ENCODE results near the gene SH2B3.

DNA sequence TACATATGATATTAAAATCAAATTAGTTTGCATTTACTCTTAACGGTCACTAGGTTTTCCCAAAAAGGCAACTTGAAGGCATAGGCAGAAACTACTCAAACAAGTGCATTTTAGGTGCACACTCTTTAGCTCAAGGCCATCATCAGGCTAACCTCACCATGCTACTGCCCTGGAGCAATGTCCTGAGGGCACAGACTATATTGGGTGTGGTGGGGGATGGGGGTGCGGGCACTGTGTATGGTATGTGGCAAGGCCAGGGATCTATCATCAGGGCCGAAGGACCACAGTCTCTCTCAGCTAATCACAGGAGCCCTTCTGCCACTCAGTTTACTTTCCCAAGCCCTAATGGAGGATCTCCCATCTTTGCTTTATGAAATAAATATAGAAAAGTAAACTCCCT, 51.9 kb downstream of the SH2B3 start:
- TF ChIP-seq, protein P1, sequence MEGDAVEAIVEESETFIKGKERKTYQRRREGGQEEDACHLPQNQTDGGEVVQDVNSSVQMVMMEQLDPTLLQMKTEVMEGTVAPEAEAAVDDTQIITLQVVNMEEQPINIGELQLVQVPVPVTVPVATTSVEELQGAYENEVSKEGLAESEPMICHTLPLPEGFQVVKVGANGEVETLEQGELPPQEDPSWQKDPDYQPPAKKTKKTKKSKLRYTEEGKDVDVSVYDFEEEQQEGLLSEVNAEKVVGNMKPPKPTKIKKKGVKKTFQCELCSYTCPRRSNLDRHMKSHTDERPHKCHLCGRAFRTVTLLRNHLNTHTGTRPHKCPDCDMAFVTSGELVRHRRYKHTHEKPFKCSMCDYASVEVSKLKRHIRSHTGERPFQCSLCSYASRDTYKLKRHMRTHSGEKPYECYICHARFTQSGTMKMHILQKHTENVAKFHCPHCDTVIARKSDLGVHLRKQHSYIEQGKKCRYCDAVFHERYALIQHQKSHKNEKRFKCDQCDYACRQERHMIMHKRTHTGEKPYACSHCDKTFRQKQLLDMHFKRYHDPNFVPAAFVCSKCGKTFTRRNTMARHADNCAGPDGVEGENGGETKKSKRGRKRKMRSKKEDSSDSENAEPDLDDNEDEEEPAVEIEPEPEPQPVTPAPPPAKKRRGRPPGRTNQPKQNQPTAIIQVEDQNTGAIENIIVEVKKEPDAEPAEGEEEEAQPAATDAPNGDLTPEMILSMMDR (conservative IDR thresholded peaks at IDR 0.05 in 1 of 2, IDR thresholded peaks at IDR 0.05 in 1 of 2; ENCODE audit: extremely low read depth in 1 of 2, insufficient read depth in 1 of 2, low read depth in 1 of 2, low read length in 2 of 2): no peak
- no peak for TF ChIP-seq EZH2 (IDR thresholded peaks at IDR 0.05; ENCODE audit: borderline replicate concordance, low read length)
